ENCODE results near the gene ADAMTS2. TPM values are rescaled to one million over a fixed set of nuclear protein-coding genes. Genes with fewer than 3 reads are reported as not detected.

ADAMTS2 gene
- total and polyA plus RNA-seq, 2 donors = 22.8 to 80.9 TPM

DNA sequence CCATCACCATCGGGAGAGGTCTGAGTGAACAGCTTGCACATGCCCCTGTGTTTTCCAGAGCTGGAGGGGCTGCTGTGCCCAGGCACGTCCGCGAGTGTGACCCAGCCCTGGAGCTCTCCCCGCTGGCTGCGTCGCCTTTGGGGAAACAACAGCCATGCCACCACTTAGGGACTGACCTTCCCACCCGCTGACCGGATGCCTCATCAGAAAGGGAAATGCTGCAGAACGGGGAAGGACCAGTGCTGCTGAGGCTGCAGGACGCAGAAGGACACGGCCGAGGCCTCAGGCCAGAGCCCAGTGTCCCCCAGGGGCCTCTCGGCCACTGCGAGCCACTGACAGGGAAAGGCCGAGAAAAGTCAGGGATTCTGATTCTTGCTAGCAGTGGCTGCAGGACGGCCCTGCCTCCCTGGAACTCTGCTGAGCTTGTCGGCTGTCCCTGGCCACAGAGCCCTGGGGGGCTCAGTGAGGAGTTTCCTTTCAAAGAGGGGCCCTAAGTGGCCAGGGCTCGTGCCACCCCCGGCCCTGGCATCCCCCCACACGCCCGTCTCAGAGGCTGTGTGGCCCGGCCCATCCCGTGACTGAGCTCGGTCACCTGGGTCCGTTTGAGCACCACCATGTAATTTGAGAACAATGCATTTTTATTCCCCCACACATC lies 154.3 kb downstream of the ADAMTS2 start:
- DNase-seq (ENCODE audit: extremely low spot score) = no peak
- 75% methylated on average over 26 of the region's 26 CpGs for WGBS
- no peak overlapping the region for H3K27ac ChIP-seq (ENCODE audit: low read depth)
- no peaks in the 10 kb centered on the region for H3K36me3 ChIP-seq (ENCODE audit: insufficient read depth)
- no peaks in the 10 kb centered on the region for H3K4me1 ChIP-seq (ENCODE audit: insufficient read depth)
- H3K4me3 ChIP-seq (ENCODE audit: low read depth, low read length) = no peak overlapping the region

DNA sequence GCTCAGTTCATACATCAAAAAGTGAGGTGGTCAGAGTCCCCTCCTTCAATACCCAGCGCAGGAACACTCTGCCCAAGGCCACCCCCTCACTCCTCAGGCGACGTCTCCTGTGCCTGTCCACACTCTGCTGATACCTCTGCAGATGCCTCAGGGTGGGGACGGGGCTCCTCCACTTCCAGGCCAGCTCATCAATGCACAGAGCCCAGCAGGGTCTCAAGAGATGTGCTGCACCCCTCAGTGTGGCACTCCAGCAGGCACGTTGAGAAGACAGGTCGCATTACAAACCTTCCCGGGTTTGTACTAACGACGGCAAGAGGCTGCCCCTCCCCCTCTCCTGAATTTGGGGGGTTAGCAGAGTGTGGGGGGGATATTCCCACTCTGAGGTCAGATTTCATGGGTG lies 156.6 kb downstream of the ADAMTS2 start:
- H3K4me1 ChIP-seq (ENCODE audit: insufficient read depth) = no peaks in the 10 kb centered on the region
- H3K36me3 ChIP-seq (ENCODE audit: insufficient read depth) = no peaks in the 10 kb centered on the region
- H3K4me3 ChIP-seq (ENCODE audit: low read depth, low read length) = no peak overlapping the region
- DNase-seq (ENCODE audit: extremely low spot score) = no peak
- 85% methylated on average over 9 of the region's 9 CpGs for WGBS
- no peak overlapping the region for H3K27ac ChIP-seq (ENCODE audit: low read depth)

DNA sequence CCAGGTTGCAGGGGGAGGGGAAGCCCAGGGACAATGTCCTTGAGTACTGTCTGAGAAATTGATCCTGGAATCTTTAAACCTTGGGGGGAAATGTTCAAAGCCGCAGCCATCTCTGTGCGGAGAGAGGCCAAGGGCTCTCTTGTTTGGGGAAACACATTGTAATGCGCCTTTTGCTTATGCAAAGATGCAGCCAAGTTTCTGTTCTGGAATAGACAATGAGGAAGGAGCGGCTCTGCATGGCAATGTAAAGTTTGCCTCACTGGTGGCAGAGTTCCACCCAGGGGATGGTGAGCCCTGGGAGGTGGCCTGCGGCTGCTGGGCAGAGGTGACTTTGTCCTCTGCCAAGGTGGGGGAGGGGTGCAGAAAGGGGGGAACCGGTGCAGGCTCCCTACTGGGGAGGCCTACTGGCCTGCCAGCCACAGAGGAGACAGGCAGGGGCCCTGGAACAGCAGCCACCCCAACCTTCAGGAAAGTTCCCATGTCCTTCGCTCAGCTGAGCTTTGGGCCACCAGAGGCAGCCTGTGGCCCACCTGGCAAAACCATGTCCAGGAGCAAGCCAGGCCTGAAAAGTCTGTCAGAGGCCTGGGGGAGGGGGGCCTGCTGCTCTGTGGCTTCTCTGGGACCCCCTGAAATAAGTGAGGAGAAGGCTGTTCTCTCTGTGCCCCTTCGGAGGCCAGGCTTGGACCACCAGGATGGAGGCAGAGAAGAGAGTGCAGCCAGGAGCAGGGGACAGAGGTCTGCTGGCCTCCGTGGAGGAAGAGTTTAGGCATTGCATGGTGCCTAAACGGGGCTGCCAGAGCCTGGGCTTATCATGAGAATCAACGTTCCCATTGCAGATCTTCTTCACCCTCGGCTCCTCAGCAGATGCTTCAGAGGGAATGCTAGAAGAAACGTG lies 157.3 kb downstream of the ADAMTS2 start:
- Histone ChIP-seq H3K4me3 (ENCODE audit: low read depth, low read length) (no peak overlapping the region), H3K27ac (ENCODE audit: low read depth) (no peak overlapping the region), H3K36me3 (ENCODE audit: insufficient read depth) (no peaks in the 10 kb centered on the region), H3K4me1 (ENCODE audit: insufficient read depth) (no peaks in the 10 kb centered on the region)
- 84% methylated on average over 13 of the region's 13 CpGs for WGBS
- no peak for DNase-seq (ENCODE audit: extremely low spot score)

DNA sequence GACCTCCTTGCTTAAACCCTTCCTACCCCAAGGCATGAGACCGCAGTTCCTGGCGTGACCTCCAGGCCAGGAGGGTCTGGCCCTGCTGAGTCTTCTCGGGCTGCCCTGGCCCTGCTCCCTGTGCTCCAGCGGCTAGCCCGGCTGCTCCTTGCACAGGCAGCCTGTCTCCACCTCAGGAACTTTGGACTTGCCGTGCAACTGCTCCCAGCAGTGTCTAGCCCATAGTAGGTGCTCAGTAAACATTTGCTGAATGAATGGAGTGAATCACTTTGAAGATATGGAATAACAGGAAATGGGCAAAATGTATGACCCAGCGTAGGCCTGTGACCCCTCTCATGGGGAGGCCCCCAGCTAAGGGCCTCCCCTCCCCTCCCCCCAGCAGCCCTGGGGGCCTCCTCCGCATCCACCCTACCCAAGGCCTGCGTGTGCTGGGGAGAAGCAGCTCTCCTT lies 158.0 kb downstream of the ADAMTS2 start:
- no peak overlapping the region for H3K4me3 ChIP-seq (ENCODE audit: low read depth, low read length)
- DNase-seq (ENCODE audit: extremely low spot score) = no peak
- H3K4me1 ChIP-seq (ENCODE audit: insufficient read depth) = no peaks in the 10 kb centered on the region
- no peak overlapping the region for H3K27ac ChIP-seq (ENCODE audit: low read depth)
- WGBS = 90% methylated on average over 9 of the region's 9 CpGs
- no peaks in the 10 kb centered on the region for H3K36me3 ChIP-seq (ENCODE audit: insufficient read depth)

DNA sequence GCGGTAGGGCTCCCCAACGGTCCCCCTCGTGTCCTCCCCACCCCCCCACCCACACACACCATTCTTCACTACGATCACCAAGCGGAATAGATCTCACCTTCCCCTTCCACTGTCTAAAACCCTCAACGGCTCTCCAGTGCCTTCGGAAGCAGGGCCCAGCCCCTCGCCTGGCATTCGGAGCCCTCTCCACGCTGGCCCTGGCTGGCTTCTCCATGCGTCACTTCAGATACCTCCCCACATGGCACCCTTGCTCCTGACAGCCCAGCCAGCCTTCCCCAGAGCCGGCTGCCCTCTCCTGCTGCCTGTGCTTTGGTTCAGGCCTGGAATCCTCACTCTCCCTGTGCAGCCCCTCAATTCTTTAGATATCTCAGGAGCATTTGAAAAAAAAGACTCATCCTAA lies 158.5 kb downstream of the ADAMTS2 start:
- H3K4me1 ChIP-seq (ENCODE audit: insufficient read depth) = no peaks in the 10 kb centered on the region
- no peak overlapping the region for H3K27ac ChIP-seq (ENCODE audit: low read depth)
- no peak for DNase-seq (ENCODE audit: extremely low spot score)
- H3K4me3 ChIP-seq (ENCODE audit: low read depth, low read length) = no peak overlapping the region
- 82% methylated on average over 12 of the region's 12 CpGs for WGBS
- H3K36me3 ChIP-seq (ENCODE audit: insufficient read depth) = no peaks in the 10 kb centered on the region

DNA sequence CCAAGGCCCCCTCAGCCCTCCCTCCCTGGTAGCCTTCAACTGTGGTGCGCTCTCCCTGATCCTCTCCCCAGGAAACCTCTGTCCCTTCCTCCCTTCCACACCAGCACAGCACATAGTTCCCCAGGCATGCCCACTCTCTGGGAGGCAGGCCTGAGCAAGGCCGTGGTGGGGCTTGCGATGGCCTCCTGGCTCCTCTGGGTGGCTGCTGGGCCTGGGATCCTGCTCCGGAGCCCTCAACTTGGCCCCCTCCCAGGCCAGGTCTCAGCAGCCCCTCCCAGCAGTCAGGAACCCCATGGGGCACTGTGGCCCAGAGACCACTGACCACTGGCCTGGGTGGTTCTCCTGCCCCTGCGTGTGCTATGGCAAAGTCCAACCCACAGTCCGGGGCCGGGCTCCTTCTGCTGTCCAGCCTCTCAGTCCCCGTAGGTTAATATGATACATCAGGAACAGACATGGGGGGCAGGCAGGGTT lies 159.3 kb downstream of the ADAMTS2 start:
- 90% methylated on average over 8 of the region's 8 CpGs for WGBS
- no peaks in the 10 kb centered on the region for H3K36me3 ChIP-seq (ENCODE audit: insufficient read depth)
- no peak overlapping the region for H3K27ac ChIP-seq (ENCODE audit: low read depth)
- DNase-seq (ENCODE audit: extremely low spot score) = no peak
- no peaks in the 10 kb centered on the region for H3K4me1 ChIP-seq (ENCODE audit: insufficient read depth)
- H3K4me3 ChIP-seq (ENCODE audit: low read depth, low read length) = no peak overlapping the region

DNA sequence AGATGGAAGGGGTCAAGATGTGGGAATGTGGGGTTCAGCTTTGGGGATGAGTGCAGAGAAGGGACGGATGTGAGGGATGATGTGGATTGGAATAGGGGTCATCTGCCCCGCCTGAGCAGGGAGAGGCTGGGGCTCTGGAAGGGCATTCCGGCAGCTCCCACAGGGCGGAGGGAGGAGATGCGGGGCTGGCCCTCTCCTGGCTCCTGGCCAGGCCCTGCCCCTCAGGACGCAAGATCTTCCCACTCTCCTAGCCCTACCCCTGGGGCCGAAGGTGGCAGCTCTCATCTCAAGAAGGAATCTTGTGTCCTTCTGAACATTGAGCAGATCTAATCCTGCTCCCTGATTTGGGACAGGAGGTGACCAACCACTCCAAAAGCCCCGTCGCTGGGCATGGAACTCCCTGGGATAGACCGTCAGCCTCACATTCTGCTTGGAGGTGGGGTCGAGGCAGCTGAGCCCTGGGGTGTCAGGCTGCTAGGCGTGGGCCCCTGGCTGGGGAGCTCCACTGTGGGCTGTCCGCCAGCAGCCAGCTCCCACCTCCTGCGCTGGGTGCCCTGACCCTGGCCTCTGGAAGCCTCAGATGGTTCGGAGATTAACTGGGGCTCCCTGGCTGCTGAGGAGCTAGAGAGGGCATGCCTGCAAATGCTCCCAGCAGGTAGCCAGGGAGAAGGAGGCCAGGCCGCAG lies 159.9 kb downstream of the ADAMTS2 start:
- no peaks in the 10 kb centered on the region for H3K36me3 ChIP-seq (ENCODE audit: insufficient read depth)
- no peak for DNase-seq (ENCODE audit: extremely low spot score)
- H3K4me1 ChIP-seq (ENCODE audit: insufficient read depth) = no peaks in the 10 kb centered on the region
- H3K27ac ChIP-seq (ENCODE audit: low read depth) = no peak overlapping the region
- WGBS = 79% methylated on average over 16 of the region's 16 CpGs
- H3K4me3 ChIP-seq (ENCODE audit: low read depth, low read length) = no peak overlapping the region

DNA sequence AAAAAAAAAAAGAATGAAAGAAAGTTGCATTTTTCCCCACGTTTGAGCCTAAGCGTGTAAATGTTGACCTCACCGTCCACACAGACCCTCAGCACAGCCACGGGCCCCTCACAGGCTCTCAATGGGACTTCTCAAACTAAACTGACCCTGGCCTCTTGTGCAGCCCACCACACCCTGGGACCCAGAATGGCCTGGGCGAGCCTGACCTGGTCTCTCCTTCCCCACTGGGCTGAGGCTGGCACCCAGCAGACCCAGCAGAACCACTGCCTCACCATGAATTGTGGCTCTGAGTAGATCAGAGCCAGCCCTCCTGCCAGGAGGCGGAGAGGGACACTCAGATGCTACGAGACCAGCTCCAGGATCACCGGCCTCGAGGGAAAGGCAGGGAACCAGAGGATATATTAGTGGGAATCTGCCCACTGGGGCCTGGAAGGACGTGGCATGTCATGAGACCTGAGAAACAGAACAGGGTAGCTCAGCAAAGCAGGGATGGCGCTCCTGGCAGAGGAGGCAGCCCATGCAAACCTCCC lies 160.7 kb downstream of the ADAMTS2 start:
- H3K27ac ChIP-seq (ENCODE audit: low read depth) = no peak overlapping the region
- 90% methylated on average over 11 of the region's 11 CpGs for WGBS
- H3K4me1 ChIP-seq (ENCODE audit: insufficient read depth) = no peaks in the 10 kb centered on the region
- no peaks in the 10 kb centered on the region for H3K36me3 ChIP-seq (ENCODE audit: insufficient read depth)
- no peak overlapping the region for H3K4me3 ChIP-seq (ENCODE audit: low read depth, low read length)
- no peak for DNase-seq (ENCODE audit: extremely low spot score)

DNA sequence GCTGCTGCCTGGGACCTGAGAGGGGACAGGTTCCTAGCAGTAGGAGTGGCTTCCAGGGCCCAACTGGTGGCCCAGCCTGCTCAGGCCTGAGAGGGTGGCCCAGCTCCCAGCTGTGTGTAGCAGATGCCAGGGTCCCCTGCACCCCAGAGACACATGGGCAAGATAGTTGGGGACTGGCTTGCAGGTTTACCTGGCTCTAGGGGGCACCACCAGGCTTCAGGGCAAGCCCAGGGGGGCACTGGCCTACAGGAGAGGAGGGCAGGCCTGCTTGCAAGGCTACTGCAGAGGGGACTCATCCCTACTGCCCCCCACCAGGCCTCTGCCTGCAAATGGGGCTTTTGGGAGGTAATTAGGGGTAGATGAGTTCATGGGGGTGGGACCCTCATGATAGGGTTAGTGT lies 161.8 kb downstream of the ADAMTS2 start:
- no peak for DNase-seq (ENCODE audit: extremely low spot score)
- Histone ChIP-seq H3K36me3 (ENCODE audit: insufficient read depth) (no peaks in the 10 kb centered on the region), H3K27ac (ENCODE audit: low read depth) (no peak overlapping the region), H3K4me1 (ENCODE audit: insufficient read depth) (no peaks in the 10 kb centered on the region), H3K4me3 (ENCODE audit: low read depth, low read length) (no peak overlapping the region)

DNA sequence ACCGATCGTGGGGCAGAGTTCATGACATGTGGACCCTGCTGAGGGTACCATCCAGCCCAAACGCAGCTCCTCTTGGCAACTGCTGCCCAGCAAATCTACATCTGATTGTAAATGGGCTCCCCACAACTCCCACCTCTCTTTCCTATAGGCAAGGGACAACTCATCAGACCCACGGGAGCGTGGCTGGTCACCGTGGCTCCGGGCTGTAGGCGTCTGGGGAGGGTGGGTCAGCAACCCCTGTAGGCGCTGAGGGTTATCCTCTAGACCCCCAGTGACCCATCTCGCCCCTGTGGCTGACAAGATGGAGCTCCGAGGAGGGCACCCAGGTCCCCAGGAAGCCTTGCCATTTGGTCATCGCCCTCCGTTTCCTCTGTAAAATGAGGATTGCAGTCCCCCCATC lies 162.7 kb downstream of the ADAMTS2 start:
- Histone ChIP-seq H3K4me3 (ENCODE audit: low read depth, low read length) (no peak overlapping the region), H3K36me3 (ENCODE audit: insufficient read depth) (no peaks in the 10 kb centered on the region), H3K27ac (ENCODE audit: low read depth) (no peak overlapping the region), H3K4me1 (ENCODE audit: insufficient read depth) (no peaks in the 10 kb centered on the region)
- no peak for DNase-seq (ENCODE audit: extremely low spot score)
- WGBS = 95% methylated on average over 13 of the region's 13 CpGs

DNA sequence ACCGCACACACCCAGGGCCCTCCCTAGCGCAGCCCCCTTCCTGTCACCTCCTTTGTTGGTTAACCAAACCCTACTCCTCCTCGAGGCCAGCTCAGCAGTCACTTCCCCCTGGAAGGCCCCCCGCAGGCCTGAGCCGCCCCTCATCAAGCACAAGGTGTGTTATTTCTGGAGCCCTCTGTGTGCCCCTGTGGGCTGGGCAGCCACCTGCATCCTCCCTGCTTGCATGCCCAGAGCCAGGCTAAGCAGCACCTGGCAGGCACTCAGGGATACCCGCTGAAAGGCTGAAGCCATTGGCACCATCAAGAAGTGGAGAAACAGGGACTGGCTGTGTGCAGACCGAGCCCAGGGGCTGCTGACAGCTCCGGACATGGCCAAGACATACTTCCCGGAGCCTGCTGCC lies 163.3 kb downstream of the ADAMTS2 start:
- Histone ChIP-seq H3K4me3 (ENCODE audit: low read depth, low read length) (no peak overlapping the region), H3K27ac (ENCODE audit: low read depth) (no peak overlapping the region), H3K4me1 (ENCODE audit: insufficient read depth) (no peaks in the 10 kb centered on the region), H3K36me3 (ENCODE audit: insufficient read depth) (no peaks in the 10 kb centered on the region)
- no peak for DNase-seq (ENCODE audit: extremely low spot score)
- 78% methylated on average over 9 of the region's 9 CpGs for WGBS

DNA sequence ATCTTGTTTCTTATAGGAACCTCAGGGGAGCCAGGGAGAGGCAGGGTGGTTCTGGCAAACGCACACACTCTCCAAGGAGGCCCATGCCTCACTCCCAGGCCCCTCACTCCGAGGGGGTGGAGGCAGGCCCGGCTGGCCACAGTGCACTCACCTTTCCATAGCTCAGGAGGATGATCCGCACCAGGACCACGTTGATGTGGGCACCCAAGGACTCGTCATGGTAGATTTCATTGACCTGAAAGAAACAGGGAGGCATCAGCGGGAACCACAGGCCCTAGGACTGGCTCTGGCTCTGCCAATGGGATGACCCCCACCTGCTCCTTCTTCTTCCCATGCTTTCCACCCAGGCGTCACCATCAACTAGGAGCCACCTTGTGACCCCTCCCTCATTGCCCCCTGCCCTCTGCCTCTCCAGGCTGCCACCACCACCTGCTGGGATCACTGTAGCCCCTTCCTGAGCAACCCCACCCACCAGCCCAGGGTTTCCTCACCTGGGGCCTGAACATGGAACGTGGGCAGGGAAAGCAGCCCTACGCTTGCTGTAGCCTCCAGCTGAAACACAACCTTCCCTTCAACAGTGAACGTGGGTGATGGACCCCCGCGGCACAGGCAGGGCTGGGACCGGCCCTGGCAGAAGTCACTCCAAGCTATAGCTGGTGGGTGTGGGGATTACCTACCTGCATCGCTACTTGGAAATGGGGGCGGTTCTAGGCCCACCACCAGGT lies 164.2 kb downstream of the ADAMTS2 start:
- Histone ChIP-seq H3K36me3 (ENCODE audit: insufficient read depth) (no peaks in the 10 kb centered on the region), H3K27ac (ENCODE audit: low read depth) (no peak overlapping the region), H3K4me1 (ENCODE audit: insufficient read depth) (no peaks in the 10 kb centered on the region), H3K4me3 (ENCODE audit: low read depth, low read length) (no peak overlapping the region)
- no peak for DNase-seq (ENCODE audit: extremely low spot score)
- 94% methylated on average over 16 of the region's 16 CpGs for WGBS

DNA sequence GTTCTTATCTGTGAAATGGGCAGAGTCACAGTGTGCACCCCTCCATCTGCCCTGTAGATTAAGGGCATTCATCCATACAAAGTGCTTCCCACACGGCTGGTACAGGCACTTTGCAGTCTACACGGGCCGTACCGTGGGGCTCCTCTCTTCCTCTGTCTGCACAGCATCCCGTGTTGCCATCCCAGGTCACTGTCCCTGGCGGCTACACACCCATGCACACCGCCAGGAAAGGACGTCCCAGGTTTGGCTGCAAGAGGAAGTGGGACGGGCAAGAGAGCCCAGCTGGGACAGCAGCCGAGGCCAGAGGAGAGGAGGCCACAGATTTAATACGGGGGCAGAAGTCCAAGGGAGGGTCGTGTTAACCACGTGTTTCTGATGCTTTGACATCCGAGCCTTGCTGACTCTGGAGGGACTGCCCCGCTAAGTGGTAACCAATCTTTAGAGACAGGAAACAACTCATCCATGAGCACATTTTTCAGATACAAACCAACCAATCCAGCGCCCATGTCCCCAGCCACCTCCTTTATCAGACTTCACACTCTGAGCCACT lies 165.1 kb downstream of the ADAMTS2 start:
- H3K4me1 ChIP-seq (ENCODE audit: insufficient read depth) = no peaks in the 10 kb centered on the region
- no peaks in the 10 kb centered on the region for H3K36me3 ChIP-seq (ENCODE audit: insufficient read depth)
- no peak overlapping the region for H3K4me3 ChIP-seq (ENCODE audit: low read depth, low read length)
- 74% methylated on average over 16 of the region's 16 CpGs for WGBS
- no peak overlapping the region for H3K27ac ChIP-seq (ENCODE audit: low read depth)
- no peak for DNase-seq (ENCODE audit: extremely low spot score)
